NCI-H748 treated with DMSO at 0.1 percent for 48 hours (cell line): ENCODE data around the gene SFSWAP.
"Not testable (repeated sequence)": the region's sequence is repeated elsewhere in the genome, so short reads cannot be mapped to it uniquely, and the experiment has no call there.

ENCODE experiments used
- DNase-seq: peaks from one replicate; lab custom pipeline; 2025; lab: John Stamatoyannopoulos, UW

Gene SFSWAP

DNA sequence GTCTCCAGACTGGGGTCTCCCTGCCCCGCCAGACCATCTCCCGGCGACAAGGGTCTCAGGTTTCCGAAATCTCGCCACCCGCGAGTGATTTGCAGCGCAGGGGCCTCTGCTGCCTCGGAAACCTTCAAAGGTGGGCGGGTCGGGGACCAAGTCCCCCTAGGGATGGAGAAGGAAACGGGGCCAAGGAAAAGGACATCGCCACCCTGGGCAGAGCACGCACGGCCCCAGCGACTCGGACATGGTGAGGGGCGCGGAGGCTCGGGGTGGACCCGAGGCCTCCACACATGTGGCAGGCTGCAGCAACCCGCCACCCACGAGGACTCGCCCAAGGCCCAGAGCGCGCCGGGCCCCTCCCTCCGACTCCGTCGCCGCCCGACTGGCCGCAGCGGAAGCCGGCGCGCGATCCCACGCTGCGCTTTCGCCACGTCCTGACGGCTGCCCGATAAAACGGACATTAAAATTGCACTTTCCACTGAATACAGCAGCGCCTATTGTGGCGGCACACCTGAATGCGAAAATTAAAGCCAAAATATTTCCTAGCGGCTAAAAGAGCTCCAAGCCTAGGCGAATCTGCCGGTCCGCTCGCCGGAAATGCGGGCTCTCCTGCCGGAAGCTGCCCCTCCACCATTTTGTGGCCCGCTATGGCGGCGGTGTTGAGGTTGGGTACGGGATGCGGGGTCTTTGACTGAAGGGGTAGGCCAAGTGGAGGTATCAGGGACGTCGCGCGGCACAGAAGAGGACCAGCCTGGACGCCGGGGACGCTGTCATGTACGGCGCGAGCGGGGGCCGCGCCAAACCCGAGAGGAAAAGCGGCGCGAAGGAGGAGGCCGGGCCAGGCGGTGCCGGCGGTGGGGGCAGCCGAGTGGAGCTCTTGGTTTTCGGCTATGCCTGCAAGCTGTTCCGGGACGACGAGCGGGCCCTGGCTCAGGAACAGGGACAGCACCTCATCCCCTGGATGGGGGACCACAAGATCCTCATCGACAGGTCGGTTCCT is at the start of gene SFSWAP:
TSS of gene SFSWAP (plus strand) at position 627 of the 994 bp plus-strand sequence. CDS start at position 767, 140 bp downstream.
- peak; percentile 26 for DNase-seq

GRCh38 chr12:131661170-131661985 is 49.5 kb upstream of the SFSWAP start:
- not testable (repeated sequence) for DNase-seq

GRCh38 chr12:131661986-131662288 is 49.0 kb upstream of the SFSWAP start:
- not testable (repeated sequence) for DNase-seq

DNA sequence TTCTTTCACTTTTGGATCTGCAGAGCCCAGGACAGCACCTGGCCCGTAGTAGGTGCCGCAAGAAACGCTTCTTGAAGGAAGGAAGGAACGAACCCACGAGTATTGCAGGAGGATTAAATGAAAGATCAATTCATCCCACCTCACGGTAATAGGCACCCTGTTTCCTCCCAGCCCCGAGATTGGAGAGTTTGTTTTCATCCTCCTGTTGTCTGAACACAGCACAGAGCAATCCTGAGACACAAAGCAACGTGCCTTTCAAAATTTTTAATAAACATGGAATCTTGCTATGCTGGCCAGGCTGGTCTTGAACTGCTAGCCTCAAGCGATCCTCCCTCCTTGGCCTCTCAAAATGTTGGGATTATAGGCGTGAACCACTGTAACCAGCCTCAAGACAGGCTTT is 48.5 kb upstream of the SFSWAP start:
- DNase-seq = not testable (repeated sequence)

DNA sequence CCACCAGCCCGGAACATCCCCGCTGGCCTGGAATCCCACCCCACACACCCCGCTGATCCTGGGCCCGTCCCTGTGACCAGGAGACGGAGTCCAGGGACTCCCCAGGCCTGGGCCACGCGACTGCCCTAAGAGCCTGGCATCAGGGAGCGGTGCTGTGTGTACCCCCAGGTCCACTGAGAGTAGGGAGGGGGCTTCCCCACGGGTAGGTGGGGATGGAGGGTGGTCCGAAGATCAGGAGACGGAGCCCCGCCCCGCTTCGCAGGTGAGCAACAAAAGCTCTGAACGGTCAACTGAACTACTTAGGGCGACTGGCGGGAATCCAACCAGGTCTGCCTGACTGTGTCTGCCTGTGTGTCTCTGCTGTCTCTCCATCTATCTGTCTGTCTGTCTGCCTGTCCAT is 45.2 kb upstream of the SFSWAP start:
- DNase-seq = not testable (repeated sequence)

DNA sequence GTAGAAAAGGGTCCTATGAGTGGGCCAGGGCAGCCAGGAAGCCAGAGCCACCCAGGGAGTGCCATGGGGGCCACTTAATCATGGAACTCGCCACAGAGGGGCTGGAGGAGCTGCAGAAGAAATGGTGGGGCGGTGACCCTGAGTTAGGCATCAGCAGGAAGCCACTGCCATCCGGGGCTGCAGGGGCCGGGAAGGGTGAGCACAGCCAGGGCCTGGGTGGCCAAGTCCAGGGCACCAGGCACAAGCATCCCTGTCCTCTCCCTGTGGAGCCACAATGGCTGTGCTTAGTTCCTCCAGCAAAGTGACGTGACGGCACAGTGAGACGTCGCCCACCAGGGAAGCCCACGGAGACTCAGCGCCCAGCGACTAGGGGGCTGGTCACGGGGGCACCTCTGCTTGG is 44.4 kb upstream of the SFSWAP start:
- not testable (repeated sequence) for DNase-seq

- not testable (repeated sequence) for DNase-seq
Observed at GRCh38 chr12:131666978-131667601, 43.8 kb upstream of the SFSWAP start.

- no peak for DNase-seq
Observed at GRCh38 chr12:131671276-131671675, 39.6 kb upstream of the SFSWAP start.

- DNase-seq = no peak
Observed at GRCh38 chr12:131671871-131672270, 39.0 kb upstream of the SFSWAP start.

- DNase-seq = no peak
Observed at GRCh38 chr12:131672311-131672940, 38.5 kb upstream of the SFSWAP start.

DNA sequence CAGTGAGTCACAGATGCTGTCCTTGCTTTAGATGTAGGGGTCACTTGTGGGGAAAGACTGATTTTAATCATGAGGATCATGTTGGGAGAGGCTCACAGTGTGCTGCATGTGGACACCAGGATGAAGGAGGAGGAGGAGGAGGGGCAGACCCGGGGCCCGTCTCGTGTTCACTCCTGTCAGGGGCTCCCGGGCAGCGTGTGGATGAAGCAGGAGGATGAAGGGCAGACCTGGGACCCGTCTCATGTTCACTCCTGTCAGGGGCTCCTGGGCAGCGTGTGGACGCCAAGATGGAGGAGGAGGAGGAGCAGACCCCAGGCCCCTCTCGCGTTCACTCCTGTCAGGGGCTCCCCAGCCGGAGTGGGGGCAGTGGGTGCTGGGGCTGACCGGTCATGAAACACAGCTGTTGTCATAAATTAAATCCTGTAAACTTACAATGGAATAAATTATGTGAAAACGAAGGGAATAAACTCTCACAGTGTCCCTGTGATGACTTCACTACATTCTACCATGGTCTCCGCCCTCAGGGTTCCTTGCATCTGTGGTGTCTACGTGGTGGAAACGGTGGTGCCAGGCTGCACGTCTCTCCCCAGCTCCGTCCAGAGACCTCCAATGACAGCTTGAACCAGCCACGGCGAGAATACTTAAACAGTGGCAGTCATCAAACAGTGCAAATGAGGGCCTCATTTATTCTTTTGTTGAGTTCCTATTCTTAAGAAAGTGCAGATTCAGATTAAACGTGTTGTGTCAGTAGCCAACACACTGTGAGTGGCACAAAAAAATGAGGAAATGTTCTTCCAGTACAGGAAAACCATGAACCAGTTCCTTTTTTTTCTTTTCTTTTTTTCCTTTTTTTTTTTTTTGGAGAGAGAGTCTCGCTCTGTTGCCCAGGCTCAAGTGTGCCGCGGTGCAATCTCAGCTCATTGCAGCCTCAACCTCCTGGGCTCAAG is 37.7 kb upstream of the SFSWAP start:
- DNase-seq = no peak

- no peak for DNase-seq
Observed at GRCh38 chr12:131673888-131674257, 37.0 kb upstream of the SFSWAP start.

DNA sequence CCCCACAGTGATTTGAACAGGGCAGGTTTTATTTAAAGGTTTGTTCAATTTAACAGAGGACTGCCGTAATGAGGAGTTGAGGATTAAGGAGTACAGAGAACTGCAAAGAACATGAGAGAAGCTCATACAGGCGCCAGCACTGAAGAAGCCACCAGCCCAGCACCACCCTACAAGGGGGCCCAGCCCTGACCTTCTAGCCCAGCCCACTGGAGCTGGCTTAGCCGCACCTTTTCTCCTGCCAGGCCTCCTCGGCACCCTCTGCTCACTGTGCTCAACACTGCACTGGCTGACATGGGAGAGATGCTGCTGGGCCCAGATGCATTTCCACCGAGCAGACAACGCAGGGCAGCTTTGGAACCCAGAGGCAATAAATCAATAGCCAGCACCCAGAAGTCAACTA is 36.5 kb upstream of the SFSWAP start:
- DNase-seq = no peak

GRCh38 chr12:131675126-131676080 is 35.5 kb upstream of the SFSWAP start:
- DNase-seq = no peak

DNA sequence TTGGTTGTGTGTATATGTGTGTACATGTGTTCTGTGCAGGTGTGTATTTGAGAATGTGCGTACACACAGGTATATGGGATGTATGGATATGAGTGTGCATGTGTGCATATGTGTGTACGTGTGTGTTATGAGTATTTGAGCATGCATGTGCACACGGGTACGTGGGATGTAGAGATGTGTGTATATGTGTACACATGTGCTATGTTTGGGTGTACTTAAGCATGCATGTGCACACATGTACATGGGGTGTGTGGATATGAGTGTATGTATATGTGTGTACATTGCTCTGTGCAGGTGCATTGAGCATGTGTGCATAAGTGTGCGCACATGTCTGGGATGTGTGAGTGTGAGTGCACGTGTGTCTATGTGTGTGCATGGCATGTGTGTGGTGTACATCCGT is 34.3 kb upstream of the SFSWAP start:
- DNase-seq = no peak

- DNase-seq = not testable (repeated sequence)
Observed at GRCh38 chr12:131677067-131677466, 33.8 kb upstream of the SFSWAP start.

GRCh38 chr12:131677699-131678098 is 33.2 kb upstream of the SFSWAP start:
- no peak for DNase-seq

DNA sequence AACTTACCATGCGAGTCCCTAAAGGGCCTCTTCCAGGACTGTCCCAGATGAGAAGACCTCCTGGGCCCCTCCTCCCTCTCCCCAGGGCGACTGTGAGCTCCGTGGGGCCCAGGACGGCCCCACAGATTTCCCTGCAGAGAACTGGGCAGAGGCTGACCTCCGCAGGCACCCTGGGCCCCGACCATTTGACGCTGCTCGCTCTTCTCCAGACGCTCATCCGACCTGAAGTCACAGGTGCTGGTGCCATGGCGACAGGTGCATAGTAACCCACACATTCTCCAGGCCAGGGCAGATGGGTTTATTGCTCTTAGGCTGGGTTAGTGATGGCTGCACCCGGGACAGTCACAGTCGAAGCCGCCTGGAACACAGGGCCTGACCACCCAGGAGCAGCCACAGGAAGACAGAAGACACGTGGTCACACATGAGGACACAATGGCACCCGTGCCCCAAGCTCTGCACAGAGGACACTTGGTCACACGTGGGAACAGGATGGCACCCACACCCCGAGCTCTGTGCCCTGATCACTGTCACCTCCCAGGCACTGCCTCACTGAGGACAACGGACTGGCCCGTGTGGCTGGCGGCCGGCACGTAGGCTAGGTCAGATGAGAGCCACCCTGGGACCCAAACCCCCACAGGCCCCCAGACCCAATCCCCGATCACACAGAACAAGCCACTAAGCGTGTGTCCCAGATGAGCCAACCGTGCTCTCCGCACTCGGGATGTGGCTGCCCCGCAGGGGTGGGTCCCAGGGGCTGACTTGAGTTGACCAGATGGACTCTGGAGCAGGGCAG is 32.3 kb upstream of the SFSWAP start:
- not testable (repeated sequence) for DNase-seq

DNA sequence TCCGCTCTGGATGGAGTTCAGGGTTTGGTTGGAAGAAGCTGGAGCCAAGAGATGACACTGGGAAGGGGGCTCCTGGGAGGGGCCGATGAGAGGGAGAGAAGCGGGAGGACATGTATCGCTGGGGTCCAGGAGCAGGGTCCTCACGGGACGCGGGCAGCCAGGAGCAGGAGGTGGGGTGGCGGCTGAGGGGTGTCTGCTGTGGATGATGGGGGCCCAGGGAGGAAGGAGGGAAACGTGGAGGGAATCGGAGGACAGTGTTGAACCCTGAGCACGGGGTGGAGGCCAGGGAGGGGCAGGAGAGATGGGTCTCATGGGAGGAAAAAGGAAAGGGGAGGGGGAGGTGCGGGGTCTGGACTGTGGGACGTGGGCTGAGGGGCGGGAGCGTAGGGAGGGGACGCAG is 31.7 kb upstream of the SFSWAP start:
- DNase-seq = not testable (repeated sequence)
